NCI-H2171 treated with DMSO at 0.1 percent for 48 hours (cell line): ENCODE data around the gene LRP6.
"Not testable (repeated sequence)": the region's sequence is repeated elsewhere in the genome, so short reads cannot be mapped to it uniquely, and the experiment has no call there.

Source experiments
- DNase-seq: peaks from one replicate; lab custom pipeline; 2025; lab: John Stamatoyannopoulos, UW

The LRP6 gene

DNA sequence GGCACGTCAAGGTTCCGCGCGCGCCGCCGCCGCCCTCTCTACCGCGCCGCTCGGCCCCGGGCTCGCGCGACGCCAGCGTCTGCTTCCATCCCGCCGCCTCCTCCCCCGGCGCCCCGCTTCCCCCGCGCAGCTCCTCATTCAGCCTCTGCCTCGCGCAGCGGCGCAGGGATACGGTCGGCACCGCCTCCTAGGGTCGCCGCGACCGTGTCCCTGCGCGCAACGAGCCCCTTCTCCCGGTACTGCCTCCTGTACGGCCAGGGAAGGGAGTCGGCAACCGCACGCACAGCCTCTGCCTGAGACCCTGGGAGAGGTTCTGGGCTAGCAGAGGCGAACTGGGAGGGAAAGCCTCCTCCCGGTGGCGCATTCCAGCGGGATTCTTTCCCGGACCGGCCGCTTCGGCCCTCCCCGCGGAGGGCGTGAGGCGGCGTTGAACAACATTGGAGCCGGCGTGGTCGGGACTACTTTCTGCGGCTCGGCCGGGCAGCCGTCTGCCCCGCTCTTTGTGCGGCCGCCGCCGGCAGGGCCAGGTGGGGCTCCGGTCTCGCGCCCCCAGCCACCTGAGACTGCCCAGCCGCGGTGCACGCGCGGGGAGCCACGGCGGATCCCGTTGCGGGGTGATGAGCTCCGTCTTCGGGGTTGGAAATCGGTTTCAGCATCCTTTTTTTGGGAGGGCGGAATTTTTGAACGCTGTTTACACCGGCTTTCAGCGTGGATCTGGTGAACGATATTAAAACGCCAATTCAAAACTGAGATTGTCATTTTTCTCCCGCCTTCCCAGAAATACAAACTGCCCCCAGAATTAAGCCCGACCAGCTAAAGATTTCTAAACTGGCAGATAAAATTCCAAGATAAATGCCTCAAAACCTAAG lies at the start of gene LRP6:
LRP6 (minus strand) TSS at position 172 of the 869 bp plus-strand sequence. CDS start 309 bp downstream, outside the sequence.
- peak; percentile 70 for DNase-seq

DNA sequence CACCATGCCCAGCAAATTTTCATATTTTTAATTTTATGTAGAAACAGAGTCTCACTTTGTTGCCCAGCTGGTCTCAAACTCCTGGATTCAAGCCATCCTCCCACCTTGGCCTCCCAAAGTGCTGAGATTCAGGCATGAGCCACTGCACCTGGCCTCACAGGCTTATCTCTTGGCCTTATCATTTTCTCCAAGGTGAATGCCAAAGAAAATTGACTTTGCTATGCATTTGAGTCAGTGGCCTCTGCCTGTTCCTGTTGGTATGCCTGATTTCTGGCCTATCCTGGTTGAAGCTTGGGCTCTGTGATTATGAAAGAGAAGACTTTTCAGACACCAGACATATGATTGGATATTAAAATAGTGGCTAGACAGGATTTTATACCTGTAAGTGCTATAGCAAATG lies 49.0 kb upstream of the LRP6 start:
- no peak for DNase-seq

DNA sequence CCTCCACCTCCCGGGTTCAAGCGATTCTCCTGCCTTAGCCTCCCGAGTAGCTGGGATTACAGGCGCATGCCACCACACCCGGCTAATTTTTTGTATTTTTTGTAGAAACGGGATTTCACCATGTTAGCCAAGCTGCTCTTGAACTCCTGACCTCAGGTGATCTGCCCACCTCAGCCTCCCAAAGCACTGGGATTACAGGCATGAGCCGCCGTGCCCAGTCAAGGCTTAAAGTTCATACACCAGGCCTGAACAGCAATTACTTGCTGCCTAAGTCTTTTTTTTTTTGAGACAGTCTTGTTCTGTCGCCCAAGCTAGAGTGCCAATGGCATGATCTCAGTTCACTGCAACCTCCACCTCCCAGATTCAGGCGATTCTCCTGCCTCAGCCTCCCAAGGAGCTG lies 43.9 kb upstream of the LRP6 start:
- DNase-seq: not testable (repeated sequence)

DNA sequence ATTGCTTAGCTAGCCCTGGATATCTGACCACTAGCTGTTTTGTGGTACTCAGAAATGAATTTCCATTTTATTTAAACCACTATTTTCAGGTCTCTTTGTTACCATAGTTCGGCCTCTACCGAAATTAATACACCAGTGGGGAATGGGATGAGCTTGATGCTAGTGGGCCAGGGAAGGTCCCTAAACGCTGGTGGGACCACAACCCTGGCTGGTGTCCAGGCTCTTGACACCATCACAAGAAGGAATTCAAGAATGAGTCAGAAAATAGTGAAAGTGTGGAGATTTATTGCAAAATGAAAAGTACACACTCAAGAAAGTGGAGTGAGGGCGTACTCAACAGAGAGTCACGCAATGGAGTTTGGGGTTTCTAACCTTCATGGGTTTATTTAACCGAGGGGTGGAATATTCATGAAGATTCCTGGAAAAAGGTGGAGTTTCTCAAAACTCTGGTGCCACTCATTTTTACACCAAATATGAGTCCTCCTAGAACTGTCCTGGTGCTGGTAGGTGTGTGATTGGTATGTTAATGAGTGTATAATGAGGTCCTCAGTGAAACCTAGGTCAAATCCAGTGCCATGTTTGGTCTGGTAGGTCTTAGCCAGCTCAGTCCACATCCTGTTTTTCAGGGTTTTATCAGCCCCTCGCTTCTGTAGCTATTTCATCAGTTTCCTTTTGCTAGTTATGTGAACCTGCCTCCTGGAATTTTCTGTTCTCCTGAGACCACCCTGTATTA lies 38.9 kb upstream of the LRP6 start:
- DNase-seq: no peak

DNA sequence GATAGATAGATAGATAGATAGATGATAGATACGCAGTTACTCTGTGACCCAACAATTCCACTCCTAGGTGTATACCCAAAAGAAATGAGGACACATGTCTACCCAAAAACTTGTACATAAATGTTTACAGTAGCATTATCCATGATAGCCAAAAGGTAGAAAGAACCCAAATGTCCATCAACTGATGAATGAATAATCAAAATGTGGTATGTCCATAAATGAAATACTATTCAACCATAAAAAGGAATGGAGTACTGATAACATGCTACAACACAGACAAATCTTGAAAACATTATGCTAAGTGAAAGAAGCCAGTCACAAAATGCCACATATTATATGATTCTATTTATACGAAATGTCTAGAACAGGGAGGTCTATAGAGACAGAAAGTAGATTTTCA lies 36.1 kb upstream of the LRP6 start:
- DNase-seq: no peak

DNA sequence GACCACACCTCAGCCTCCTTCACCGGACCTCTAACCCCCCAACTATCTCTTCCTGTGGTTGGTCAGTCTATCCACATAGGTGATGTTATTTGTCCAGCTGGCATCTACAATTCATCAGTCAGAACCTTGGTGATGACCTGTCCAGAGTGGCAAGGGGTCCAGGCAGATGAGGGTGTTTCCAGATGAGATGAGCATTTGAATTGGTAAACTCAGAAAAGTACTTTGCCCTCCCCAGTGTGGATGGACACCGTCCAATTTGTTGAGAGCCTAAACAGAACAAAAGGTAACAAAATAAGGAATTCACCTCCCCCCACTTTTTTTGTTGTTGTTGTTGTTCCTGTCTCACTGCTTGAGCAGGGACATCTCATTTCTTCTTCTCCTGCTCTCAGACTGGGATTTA lies 34.3 kb upstream of the LRP6 start:
- DNase-seq: no peak

DNA sequence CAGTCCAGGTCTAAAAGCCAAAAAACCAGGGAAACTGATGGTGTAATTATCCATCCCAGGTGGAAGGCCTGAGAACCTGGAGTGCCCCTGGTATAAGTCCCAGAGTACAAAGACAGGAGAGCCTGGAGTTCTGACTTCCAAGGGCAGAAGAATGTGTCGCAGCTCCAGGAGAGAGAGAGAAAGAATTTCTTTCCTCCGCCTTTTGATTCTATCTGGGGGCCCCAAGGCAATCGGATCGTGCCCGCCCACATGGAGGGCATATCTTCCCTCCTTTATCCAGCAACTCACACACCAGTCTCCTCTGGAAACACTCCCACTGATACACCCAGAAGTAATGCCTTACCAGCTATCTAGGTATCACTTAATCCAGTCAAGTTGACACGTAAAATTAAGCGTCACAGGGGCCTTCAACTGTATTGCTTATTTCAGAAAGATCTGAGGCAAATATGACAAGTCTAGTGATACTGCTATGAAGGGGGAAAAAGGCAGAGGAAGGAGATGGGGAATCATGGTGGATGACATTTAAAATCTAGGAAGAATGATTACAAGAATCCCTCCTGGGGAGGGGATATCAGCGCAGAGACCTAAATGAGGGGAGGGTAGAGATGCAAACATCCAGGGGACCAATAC lies 30.5 kb upstream of the LRP6 start:
- no peak for DNase-seq

DNA sequence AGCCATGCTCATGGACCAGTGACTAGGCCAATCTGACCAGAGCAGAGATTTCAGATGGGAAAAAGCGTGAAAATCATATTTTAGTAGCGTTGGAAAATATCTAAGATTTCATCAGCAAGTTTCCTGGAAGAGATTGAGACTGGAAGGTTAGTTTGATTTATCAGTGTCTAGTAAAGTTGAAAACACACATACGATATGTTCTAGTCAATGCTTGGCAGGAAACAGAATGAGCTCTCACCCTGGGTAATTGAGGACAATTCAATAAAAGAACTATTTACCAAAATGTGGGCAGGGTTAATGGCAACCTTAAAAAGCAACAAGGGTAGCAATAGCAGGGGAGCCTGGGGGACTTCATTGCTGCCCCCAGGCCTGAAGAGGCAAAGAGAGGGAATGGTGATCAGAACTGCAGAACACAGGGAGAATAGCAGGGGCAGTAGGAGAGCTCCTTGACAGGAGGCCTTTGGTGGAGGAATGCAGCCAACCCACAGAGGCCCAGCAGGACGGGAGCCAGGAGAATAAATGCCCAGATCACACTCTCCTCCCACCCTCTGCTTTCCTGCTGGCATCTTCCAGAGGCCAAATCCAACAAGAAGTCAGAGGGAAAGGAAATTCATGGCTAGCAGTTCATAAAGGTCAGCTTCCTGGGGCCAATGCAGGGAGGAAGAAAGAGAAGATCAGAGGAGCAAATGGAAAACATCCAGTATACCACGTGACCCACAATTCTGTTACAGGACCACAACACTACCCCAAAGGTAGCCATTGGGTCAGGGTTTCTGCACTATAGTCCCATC lies 27.6 kb upstream of the LRP6 start:
- no peak for DNase-seq

DNA sequence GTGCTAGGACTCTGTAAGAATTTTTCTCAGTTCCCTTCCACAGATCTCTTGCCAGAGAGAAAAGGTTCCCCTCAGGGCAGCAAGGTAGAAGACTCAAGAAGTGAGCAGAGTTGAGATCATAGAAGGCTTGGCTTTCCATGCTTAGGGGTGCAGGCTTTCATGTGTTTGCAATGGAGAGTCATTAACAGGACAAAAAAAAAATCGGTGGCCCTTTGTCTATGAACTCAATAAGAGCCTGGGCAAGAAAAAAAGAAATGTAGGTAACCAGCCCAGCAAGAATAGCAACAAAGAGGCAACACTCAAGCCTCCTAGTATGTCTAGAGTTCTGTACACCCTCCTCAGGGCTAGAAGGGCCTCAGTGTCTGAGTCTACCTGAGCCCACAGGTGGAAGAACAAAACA lies 23.4 kb upstream of the LRP6 start:
- no peak for DNase-seq

DNA sequence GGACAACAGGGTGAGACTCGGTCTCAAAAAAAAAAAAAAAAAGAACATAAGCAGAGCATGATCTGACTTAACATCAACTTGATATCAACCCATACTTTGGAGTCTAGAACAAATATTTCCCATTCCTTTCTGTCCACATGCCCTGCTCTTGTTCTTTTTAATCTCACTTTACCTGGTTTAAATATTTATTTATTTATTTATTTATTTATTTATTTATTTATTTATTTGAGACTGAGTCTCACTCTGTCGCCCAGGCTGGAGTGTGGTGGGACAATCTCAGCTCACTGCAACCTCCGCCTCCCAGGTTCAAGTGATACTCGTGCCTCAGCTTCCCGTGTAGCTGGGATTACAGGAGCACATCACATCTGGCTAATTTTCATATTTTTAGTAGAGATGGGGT lies 19.6 kb upstream of the LRP6 start:
- no peak for DNase-seq

DNA sequence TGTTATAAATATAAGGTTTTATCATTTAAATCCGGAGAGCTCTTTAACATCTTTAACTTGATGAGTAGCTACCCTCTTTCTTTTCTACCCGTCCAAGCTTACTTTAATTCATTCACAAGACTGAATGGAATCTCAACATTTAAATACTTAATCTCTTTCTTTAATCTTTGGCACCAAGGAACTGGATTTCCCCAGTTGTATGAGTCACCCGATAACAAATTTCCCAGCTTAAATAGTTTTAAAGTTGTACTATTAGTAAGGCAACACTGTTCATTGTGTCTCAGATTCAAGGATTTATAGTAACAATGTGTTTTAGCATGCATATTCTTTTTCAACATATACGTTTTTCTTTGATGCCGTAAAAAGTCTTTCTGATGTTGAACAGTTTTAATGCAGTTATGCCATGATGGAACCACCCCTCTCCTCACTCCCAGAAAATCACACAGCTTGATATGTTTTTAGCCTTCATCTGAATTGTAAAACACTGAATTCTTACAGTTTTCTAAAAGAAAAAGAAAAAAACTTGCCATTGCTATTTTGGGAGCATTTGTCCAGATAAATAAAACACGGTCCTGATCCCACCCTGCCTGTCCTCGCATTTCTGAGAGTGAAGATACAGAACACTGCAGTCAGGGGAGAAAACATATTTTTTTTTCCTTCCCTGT lies 16.0 kb upstream of the LRP6 start:
- no peak for DNase-seq

DNA sequence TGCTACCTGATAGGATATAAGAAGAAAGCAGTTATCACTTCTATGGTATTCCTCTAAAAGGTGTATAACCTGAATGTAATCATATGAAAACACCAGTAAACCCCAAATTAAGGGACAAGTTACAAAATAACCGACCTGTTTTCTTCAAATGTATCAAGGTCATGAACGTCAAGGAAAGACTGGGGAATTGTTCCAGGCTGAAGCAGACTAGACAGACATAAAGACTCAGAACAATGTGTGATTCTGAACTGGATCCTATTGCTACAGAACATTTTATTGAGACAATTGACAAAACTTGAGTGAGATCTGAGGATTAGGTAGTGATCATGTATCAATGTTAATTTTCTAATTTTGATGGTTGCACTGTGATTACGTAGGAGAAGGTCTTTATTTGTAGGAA lies 15.4 kb upstream of the LRP6 start:
- no peak for DNase-seq

DNA sequence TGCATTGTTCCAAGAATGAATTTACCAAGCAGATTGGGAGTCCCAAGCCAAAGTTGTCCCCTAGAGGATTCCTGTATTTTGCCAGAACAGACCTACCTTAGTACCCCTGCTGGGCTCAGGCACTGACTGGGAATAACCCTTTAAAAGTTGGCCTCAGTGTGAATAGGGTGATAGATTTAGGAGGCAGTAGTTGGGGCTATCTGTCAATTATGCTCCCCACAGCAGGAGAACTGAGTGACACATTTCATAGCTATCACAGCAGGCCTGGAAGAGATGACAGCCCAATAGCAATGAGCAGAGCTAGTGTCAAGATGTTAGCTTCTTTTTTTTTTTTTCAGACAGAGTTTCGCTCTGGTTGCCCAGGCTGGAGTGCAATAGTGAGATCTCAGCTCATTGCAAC lies 14.3 kb upstream of the LRP6 start:
- no peak for DNase-seq

DNA sequence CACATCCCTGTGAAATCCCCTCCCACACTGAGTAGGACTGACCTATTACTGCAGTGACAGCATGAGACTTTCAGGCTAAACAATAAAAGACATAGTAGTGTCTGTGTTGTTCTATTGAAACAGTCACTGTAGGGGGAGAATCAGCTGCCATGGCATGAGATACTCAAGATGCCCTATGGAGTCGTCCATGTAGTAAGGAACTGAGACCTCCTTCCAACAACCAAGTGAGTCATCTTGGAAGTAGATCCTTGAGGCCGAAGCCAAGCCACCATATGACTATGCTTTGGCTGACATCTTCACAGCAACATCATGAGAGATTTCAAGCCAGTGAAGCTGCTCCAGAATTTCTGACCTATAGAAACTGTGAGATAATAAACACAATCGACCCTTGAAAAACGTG lies 12.1 kb upstream of the LRP6 start:
- DNase-seq: no peak

DNA sequence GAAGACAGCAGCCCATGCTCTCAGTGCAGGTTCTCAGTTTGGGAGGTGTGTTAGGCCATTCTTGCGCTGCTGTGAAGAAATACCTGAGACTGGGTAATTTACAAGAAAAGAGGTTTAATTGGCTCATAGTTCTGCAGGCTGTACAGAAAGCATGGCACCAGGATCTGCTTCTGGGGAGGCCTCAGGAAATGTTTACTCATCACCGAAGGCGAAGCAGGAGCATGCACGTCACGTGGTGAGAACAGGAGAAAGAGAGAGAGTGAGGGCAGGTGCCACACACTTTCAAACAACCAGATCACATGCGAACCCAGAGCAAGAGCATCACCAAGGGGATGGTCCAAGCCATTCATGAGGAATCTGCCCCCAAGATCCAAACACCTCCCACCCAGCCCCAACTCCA lies 9.0 kb upstream of the LRP6 start:
- no peak for DNase-seq

DNA sequence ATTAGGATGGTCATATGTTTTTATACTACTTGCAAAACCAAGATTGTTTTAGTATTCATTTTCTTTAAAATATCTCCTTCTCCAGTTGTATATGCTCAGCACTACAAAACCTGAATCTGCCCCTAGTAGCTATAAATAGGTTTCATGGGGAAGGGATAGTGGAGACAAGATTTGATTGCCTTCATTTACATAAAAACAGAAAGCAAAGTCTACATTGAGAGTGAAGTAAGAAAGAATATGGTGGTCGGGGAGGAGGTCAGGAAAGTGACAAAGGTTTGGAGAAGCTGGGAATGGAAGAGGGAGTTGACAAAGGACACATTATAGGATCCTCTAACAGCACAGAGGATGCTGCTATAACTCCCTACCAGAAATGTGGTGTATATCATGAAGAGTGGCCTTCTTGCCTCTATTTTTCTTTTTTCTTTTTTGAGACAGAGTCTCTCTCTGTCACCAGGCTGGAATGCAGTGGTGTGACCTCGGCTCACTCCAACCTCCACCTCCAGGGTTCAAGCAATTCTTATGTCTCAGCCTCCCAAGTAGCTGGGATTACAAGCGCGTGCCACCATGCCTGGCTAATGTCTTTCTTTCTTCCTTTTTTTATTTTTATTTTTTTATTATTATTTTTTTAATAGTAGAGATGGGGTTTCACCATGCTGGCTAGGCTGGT lies 6.6 kb upstream of the LRP6 start:
- DNase-seq: no peak

DNA sequence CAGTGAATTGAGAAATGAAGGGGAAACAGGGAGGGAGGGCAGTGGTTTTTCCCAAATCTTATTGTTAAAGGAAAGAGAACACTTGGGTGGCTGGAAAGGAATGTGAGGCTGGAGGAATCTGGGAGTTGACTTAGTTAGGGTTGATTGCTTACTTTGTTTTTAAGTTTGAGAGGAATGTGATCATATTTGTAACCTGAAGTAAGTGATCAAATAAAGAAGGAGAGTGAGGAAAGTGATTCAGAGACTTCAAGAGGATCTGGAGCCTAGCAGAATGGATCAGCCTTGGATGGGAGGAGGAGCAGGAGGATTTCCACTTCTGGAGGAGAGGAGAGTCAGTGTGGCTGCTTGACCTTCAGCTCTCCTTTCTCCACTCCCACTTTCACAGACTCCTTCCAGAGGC lies 6.0 kb upstream of the LRP6 start:
- DNase-seq: no peak

DNA sequence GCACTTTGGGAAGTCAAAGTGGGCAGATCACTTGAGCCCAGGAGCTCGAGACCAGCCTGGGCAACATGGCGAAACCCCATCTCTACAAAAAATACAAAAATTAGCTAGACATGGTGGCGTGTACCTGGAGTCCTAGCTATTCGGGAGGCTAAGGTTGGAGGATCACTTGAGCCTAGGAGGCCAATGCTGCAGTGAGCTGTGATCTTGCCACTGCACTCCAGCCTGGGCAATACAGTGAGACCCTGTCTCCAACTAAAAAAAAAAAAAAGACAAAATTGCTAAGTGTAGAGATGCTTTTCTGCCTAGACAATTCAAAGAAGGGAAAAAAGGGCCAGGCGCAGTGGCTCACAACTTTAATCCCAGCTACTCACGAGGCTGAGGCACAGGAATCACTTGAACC lies 3.4 kb upstream of the LRP6 start:
- no peak for DNase-seq

DNA sequence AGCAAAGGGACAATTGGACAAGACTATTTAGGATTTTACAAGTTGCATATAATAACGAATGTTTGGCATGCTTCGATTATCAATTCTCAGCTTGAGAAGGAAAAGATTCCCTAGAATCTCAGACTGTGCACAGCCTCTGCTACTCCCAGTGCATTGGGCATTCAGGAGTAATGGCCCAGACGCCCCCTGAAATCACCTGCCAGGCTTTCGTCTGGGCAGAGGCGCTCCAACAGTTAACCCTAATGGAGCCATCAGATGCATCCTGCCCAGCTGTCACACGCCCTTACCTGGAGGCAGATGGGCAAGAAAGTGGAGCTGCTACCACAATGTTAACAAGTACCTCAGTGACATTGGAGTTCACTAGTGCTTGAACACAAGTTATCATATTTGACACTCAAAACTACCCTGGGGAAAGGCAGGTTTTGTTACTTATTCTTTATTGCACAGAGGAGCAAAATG lies 927 bp upstream of the LRP6 start:
- peak; percentile 88 for DNase-seq

DNA sequence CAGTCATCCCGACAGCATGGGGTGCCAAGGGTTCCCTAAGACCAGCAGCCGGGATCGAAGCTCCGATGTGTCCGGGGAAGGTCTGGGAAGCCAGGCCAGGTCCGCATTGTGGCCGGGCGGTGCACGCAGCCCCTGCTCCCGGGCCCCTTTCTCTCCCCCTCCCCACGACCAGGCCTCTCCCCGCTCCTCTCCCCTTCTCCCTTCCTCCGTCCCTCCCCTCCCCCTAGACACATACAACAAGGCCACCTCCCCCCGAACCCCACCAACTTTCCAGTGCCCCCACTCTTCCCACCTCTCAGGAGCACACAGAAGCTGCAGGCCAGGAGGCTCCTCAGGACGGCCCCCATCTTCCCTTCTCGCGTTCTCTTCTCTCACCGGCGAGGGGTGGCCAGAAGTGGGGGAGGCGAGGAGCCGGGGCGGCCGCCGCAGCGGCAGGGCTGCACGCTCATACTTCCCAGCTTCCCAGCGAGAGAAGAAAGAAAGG lies 413 bp downstream of the LRP6 start:
- DNase-seq: no peak
